NCI-H2196 treated with DMSO at 0.1 percent for 48 hours (cell line): ENCODE measurements around the gene OGFOD3.
"Not testable (repeated sequence)": the region's sequence is repeated elsewhere in the genome, so short reads cannot be mapped to it uniquely, and the experiment has no call there.

Source experiments
- DNase-seq: peaks from one replicate; lab custom pipeline; 2025; ENCODE audit not compliant: unreplicated experiment; lab: John Stamatoyannopoulos, UW

The OGFOD3 gene

DNA sequence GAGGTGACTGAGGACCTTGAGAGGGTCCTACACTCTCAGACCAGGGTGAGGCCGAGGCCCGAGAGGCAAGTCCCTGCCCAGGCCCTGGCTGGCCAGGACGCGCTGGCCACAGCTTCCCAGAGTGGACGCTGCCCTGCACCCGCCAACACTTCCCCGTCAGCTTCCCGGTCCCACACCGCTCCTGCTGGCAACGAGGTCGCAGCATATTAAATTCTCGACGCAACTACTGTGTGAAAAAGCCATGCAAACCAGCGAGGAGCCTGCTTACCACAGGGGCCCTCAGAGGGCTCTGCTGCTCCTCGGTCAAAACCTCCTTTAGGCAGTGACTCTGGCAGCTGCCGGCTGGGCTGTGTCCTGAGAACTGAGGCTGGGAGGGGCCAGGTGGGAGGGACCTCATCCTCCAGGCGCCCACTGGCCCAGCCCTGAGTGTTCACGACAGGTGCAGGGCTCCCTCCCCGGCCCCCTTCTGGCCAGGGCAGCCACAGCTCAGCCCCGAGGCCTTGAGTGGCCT is 61.5 kb downstream of the OGFOD3 start:
- peak; percentile 76 for DNase-seq

DNA sequence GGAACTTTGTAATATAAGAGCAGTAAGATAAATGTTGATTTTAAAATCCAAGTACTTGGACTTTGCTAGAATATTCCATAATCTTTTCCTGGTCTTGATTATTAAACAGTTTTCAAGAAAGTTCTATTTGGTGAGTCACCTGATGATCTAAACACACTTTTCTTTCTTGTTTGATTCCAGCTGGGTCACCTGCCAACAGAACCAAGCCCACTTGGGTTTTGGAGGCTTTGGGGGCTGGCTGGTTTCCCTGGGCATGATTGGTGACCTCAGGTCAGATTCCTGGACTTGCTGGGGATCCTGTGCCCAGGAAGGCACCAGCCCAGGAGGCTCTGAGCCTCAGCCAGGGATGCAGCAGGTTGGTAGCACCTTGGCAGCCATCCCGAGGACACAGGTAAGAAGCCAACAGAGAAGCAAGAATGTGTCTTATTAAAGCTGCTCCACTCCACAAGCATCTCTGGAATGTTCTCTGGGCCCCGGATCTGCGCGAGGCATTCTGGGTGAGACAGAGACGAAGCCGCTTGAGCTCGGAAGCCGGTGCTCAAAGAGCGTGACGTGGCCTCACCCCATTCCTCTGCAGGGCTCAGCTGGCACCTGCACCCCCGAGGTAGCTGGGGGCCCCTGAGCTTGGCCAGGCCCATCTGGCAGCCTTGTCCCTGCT is 62.5 kb downstream of the OGFOD3 start:
- DNase-seq = no peak

DNA sequence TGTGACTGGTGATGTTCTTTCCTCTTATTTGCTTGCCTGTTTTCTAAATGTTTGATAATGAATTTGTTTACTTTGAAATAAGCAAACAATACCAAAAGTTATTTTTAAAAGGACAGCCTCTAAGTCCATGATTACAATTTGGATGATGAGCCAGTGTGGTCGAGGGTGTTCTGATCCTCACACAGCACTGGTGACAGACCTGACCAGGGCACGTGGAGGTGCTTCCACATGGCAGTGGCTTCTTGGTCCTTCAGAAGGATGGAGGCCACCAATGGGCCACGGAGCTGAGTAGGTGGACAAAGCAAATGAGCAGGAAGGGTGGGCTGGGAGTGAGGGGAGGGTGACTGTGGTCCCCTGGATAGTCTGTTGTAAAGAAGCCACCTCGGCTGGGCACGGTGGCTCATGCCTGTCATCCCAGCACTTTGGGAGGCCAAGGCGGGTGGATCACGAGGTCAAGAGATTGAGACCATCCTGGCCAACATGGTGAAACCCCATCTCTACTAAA is 63.5 kb downstream of the OGFOD3 start:
- no peak for DNase-seq

DNA sequence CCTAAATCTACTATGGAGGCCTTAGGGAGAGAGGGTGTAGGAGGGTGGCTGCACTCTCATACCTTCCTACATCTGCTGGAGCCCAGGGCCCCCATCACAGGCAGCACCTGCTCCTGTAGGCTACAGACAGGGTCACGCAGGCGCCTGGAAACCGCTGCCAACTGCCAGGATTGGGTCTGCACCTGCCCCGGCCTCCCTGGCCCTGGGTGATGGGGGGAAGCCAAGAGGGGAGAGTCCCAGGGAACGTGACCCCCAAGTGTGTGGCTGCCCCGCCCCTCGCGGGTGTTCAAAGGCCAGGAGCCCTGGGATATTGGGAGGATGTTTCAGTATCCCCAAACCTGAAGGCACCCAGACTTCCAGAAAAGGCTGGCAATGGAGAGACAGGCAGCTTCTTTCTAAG is 64.9 kb downstream of the OGFOD3 start:
- peak; percentile 41 for DNase-seq

DNA sequence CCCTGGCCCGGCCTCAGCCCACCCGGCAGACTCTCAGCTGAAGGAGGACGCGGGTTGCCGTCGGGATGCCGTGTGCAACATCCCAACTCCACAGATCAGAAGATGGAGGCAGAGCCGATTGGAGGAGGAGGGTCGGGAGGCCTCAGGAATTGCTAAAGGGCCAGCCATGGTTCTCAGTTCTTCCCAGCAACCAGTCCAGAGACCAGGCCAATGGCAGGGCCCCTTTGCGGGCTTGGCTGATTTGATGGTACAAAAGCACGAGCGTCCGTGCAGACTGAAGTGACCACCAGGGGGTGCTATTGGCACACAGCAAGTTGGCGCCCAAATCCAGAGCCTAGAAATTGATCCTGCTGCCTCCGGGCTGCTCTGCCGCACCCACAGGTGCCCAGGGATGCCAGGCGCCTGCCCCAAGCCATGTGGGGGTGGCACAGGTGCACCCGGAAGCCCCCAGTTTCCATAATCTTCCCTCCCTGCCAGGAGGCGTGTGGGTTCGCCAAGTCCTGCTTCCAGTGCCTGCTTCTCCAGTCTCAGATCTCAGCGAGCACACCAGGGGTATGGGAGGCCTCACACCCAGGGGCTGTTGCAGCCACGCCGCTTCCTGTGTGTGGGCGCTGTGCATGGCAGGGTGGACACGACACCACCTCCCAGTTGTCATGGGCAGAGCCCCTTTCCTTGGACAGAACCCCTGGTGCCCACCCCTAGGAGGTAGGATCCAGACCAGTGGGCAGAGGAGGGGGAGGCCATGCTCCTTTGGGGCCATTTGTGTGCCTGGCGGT is 66.5 kb downstream of the OGFOD3 start:
- peak; percentile 95 for DNase-seq

DNA sequence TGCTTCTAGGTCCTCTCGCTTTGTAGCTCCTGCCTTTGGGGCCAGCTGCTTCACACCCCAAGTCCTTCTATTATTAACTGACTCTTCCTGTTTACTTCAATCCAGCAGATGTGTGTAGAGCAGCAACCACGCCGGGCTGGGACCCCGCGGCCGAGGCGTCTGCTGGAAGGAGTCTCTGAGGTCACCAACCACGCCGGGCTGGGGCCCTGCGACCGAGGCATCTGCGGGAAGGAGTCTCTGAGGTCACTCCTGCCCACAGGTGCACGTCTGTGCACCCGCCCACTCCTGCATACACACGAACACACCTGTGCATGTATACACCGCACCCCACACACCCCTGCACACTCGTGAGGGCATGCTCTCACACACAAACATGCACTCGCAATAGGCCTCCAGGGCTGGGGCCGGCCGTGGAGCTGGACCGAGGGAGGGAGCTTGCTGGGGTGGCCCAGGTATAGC is 67.1 kb downstream of the OGFOD3 start:
- DNase-seq = no peak

DNA sequence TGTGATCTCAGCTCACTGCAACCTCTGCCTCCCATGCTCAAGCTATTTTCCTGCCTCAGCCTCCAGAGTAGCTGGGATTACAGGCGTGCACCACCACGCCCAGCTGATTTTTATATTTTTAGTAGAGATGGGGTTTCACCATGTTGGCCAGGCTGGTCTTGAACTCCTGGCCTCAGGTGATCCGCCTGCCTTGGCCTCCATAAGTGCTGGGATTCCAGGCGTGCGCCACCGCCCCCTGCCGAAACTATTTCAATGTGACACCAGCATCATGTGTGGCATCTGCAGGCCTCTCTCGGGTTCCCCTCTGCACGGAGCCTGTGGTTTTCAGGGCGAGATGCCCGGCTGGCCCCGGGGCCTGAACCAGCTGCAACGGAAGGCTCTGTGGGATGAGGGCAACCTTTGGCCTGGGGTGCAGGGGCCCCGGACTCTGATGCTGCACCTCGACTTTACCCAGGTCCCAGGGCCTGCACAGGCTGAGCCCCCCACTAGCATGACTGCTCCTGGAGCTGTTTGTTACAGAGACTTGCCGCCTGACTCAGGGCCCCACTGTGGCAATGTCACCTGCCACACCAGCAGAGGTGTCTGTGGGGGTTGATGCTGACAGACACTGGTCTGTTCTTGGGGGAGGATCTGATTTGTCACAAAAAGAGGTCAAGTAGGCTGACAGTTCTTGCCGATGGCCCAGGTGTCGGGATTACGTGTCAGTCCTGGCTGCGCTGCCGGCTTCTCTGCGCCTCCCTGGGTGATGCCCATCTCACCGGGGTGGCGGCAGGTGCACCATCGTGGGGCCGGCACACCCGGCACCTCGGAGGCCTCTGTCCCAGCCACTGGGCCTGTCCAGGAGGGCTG is 68.0 kb downstream of the OGFOD3 start:
- DNase-seq = no peak

DNA sequence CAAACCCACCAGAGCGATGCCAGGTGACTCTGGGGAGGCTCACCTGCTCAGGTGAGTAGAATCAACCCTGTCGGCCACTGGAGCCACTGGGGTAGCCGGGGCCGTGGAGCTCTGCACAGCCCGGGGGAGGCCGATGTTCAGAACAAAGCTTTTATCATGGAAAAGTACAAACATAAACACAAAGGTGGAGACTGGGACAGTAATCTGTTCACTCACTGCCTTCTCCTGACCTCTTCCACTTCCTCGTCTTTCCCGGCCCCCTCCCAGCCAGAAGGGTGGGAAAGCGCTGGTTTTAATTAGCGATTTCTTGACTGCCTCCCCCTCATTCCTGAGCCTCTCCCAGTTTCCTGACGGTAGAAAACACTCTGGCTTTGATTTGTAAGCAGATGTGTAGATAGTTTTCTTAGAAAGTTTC is 69.1 kb downstream of the OGFOD3 start:
- DNase-seq = no peak

DNA sequence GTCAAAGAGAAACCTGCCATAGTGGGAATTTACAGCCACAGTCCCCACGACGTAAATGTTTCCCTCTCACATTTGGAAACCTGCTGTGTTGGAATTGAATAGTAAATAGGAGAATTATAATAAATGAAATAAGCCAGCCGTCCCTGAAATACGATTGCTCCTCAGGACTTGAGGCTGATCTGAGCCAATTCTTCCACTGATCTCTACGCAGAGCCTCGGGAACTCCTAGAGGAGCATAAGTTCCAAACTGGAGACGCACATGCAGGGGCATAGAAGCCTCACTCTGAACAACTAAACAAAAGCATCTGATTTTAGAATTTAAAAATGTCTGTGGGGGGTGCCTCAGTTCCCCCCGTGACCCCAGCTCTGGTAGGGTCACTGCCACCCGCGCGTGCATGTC is 69.5 kb downstream of the OGFOD3 start:
- DNase-seq = no peak

DNA sequence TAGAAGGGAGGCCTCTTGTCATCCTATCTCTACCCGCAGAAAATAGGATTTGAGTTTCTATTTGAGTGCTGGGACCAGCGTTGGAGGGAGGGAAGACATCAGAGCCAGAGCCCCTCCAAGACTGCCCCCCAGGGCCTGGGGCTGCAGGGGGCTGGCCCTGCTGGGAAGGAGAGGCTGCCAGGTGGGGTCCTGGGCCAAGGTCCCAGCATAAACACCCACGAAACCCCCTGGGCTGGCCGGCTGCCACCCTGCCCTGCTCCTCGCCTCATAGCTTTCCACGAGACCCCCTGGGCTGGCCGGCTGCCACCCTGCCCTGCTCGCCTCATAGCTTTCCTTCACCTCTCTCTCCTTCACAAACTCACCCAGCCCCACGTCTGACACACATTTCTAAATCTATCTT is 70.0 kb downstream of the OGFOD3 start:
- no peak for DNase-seq

DNA sequence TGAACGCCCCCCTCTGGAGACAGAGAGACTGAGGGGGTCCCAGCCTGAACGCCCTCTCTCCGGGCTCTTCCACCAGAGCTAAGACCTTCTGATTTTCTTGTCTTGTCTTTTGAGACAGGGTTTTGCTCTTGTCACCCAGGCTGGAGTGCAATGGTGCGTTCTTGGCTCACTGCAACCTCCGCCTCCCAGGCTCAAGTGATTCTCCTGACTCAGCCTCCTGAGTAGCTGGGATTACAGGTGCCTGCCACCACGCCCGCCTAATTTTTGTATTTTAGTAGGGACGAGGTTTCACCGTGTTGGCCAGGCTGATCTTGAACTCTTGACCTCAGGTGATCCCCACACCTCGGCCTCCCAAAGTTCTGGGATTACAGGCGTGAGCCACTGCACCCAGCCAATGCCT is 70.4 kb downstream of the OGFOD3 start:
- DNase-seq = not testable (repeated sequence)

DNA sequence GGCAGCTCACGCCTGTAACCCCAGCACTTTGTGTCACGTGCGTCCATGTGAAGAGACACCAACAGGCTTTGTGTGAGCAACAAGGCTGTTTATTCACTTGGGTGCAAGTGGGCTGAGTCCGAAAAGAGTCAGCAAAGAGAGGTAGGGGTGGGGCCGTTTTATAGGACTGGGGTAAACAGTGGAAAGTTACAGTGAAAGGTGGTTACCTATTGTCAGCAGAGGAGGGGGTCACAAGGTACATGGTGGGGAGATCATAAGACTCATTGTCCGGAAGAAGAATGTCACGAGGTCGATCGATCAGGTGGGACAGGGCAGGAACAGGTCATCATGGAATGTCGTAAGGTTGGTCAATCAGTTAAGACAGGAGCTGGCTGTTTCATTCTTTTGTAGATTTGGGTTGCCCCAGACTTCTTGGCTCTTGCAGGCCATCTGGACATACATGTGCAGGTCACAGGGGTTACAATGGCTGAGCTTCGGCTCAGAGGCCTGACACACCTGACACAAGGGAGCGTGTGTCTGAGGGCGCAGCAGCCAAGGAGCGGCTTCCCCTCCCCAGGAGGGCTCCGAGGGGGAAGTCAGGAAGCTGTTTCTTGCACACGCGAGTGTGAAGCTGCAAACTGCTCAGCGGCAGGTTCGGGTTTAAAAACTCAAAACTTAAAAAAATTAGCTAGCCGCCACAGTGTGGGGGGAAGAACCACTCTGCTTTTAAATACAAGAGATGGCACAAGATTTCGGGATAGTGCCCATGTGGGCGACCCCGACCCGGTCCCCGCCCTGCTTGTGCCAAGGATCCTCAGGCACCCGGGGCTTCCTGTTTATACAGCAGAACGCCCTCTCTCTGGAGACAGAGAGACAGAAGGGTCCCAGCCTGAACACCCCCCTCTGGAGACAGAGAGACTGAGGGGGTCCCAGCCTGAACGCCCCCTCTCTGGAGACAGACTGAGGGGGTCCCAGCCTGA is 71.8 kb downstream of the OGFOD3 start:
- no peak for DNase-seq

DNA sequence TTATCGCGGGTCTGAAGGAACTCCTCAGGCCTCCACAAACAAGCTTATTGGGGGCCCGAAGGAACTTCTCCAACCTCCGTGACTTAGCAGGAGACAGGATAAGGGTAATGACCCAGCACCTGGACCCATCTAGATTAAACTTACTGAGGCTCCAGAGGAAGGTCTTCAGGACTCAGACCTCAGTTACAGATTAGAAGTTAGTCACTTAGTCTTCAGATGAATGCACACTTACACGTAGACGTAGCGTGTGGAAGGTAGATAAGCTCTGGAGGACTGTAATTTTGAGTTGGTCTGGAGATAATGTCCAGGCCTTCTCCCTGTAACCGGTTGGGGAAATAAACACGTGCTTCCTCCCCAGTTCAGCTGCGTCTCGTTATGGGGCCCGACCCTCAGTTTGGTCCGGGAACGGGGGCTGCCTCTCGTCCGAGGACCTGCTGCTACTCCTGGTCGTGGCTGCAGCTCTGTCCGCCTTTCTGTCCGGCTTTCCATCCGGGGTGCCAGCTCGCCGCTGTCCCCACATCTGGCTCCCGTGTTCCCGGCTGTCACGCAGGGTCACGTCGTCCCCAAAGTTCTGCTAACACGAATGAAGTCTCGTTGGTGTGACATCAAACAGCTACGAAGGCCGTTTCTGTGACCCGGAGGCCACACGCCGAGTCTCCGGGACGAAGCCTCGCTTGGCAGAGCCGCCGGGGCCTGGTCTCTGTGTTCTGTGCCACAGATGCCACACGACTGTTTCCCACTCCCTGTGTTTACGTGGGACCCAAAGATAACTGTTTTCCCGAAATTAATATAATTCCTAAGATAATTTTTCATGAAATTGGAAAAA is 73.0 kb downstream of the OGFOD3 start:
- no peak for DNase-seq

DNA sequence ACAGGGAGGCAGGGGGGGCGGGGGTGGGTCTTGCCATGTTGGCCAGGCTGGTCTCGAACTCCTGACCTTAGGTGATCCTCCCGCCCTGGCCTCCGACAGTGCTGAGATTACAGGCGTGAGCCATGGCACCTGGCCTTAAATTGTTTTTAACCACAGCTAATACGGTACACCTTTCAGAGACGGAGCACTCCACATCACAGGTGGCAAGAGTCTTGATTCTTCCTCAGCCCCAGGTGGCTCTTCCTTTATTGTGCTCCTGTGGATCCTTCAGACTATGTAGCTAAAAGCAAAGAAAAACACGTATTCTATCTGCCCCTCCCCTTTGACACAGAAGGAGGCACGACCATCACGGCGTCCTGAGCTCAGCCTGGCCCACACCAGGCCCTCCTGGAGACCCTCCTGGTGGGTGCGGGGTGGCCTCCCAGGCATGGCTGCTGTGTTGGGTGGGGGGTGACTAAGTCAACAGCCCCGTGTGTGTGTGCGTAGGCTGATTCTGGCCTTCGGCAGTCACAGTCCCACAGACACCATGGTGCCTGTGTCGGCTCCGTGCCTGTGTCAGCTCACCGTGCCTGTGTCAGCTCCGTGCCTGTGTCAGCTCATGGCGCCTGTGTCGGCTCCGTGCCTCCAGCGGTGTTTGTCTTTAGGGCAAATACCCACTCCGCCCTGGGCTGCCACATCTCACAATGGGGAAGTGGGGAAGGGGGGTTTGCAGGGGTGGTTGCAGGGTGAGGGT is 74.0 kb downstream of the OGFOD3 start:
- no peak for DNase-seq

DNA sequence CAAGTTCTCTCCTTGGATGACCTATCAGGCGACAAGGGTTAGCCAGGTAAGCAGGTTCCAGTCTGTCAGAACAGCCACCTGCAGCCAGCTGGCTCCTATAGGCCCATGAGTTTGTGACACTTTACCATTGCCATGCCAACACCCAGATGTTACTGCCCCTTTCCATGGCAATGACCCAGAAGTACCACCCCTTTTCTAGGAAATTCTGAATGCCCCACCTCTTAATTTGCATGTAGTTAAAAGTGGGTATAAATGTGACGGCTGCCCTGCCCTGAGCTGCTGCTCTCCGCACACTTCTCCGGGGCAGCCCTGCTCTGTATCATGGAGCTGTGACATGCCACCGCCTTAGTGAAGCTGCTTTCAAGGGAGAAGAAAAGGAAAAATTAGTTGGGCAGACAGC is 74.8 kb downstream of the OGFOD3 start:
- no peak for DNase-seq

DNA sequence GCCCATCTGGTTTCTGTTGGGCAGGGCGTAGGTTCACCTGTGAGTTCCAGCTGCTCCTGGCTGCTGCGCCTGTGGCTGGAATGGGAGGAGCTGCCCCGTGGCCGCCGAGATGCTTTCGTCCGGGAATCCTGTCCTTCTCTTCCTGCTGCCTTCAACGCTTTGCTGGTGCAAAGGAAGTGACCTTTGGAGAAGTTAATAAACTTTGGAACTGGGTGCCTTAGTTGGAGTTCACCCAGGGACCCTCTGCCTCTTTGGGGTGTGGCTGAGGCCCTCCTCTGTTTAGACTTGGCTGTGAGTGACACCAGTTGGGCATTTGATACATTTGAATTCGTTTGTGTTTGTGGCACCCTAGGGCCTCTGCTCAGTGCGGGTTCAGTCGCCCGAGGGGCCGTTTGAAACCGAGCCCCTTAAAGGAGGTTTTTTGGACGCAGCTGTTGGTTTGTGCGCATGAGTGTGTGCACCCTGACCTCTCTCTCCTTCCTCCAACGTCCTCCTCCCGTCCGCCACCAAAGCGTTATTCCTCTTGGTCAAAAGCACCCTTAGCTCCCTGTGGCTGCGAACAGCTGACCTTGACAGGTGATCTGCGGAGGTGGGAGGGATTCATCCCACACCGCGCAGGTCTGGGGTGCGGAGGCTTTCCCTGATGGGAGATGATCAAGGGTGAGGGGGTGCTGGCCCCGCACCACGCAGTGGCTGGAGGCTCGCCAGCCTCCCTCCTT is 75.9 kb downstream of the OGFOD3 start:
- no peak for DNase-seq

DNA sequence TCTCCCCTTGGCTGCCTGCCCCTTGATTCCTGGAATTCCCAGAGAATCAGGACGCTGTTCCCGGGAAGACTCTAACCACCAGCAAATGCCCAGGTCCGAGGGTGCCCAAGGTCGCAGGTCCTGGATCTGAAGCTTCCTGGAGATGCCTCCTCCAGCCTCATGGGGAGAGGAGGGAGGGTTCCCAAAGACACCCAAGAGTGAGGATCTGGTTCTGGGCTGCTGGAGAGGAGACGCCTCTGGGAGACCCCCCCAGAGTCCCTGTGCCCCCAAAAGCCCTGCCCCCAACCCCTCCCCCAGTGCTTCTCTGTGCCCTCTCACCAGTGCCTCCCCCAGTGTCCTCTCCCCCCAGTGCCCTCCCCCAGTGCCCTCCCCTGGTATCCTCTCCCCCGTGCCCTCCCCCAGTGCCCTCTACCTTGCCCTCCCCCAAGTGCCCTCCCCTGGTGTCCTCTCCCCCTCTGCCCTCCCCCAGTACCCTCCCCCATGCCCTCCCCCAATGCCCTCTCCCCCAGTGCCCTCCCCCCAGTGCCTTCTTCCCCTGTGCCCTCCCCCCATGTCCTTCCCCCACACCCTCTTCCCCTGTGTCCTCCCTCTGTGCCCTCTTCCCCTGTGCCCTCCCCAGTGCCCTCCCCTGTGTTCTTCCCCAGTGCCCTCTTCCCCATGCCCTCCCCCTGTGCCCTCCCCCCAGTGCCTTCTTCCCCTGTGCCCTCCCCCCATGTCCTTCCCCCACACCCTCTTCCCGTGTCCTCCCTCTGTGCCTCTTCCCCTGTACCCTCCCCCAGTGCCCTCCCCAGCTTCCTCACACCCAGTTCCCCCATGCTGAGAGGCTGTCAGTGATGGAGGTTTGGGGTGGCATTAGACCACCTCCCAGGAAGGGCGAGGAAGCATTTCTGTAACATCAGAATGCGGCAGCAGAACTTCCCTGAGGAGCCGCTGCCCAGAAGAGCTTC is 78.5 kb downstream of the OGFOD3 start:
- no peak for DNase-seq
